AG10803 (cell line): ENCODE measurements around the gene PCK1.

Experiments used
- DNase-seq: peaks from one replicate; pipeline ENCODE4 v3.0.0; 2010; ENCODE audit warnings: low read depth
- H3K4me3 ChIP-seq: 2 replicates; pipeline ENCODE4 v1.5.1; 2011; ENCODE audit warnings: mild to moderate bottlenecking, low read length, control low read depth
- TF ChIP-seq, protein P1 (sequence below): conservative IDR thresholded peaks from 2 replicates; pipeline ENCODE4 v1.5.1; 2011; ENCODE audit warnings: mild to moderate bottlenecking, low read length, control low read depth, inconsistent platforms

Gene PCK1

DNA sequence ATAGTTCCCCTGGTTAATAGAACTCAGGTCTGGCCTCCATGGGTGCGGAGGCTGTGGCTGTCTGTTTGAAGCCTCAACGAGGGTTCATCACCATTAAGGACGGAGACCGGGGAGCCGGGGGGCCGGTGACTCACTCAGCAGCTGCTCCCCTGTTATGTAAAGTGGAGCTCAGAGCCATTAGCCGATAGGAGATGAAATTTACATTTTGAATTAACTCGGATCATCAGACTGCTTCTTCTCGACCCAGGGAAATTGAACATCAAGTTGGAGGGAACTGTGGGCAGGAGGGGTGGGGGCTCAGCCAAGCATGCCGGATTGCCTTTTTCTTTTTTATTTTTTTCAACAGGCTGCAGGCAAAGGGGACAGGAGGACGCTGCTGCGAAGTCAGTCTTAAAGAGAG, 12.3 kb downstream of the PCK1 start:
- TF ChIP-seq, protein P1, sequence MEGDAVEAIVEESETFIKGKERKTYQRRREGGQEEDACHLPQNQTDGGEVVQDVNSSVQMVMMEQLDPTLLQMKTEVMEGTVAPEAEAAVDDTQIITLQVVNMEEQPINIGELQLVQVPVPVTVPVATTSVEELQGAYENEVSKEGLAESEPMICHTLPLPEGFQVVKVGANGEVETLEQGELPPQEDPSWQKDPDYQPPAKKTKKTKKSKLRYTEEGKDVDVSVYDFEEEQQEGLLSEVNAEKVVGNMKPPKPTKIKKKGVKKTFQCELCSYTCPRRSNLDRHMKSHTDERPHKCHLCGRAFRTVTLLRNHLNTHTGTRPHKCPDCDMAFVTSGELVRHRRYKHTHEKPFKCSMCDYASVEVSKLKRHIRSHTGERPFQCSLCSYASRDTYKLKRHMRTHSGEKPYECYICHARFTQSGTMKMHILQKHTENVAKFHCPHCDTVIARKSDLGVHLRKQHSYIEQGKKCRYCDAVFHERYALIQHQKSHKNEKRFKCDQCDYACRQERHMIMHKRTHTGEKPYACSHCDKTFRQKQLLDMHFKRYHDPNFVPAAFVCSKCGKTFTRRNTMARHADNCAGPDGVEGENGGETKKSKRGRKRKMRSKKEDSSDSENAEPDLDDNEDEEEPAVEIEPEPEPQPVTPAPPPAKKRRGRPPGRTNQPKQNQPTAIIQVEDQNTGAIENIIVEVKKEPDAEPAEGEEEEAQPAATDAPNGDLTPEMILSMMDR, result no peak
- DNase-seq, result no peak
- no peak overlapping the region for H3K4me3 ChIP-seq

- TF ChIP-seq, protein P1, result no peak
- no peak overlapping the region for H3K4me3 ChIP-seq
- DNase-seq, result no peak
Measured at GRCh38 chr20:57573894-57574293, 13.0 kb downstream of the PCK1 start.

GRCh38 chr20:57574954-57575353, 14.0 kb downstream of the PCK1 start:
- DNase-seq, result no peak
- TF ChIP-seq, protein P1, result no peak
- H3K4me3 ChIP-seq, result no peak overlapping the region

GRCh38 chr20:57576002-57576401, 15.1 kb downstream of the PCK1 start:
- DNase-seq, result no peak
- TF ChIP-seq, protein P1, result no peak

DNA sequence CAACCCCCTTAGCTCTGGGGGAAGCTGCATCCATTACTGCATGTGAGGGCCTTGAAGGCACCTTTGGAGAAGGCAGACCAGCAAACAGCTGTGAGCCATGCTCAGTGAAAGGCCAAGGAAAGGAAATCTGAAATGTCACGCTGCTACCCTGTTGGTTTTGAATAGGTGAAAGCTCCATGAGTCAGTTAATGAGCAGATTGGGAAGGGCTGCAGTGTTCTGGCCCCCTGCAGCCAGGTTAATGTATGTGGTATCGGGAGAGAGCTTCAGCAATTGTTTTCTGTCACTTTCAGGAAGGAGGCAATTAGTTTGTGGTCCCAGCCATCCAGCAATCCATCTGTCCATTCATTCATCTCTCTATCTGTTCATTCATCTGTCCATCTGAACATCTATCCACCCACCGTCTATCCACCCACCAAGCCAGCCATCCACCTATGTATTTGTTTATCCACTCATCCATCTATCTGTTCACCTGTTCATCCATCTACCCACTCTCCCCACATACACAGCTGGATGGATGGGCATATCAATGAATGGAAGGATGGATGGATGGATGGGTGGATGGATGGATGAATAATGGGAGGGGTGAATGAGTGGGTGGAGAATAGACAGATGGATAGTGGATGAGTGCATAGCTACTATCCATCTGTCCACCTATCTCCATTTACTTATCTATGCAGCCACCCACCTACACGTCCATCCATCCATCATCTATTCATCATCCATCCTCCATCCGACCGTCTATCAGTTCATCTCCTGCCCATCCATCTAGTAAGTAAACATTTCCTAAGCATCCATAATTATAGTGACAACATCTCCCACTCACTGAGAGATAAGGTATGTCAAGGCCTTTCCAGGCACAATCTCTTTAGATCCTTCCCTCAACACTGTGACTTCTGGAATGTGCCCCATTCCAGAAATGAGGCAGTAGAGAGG, 16.0 kb downstream of the PCK1 start:
- H3K4me3 ChIP-seq, result no peak overlapping the region
- DNase-seq, result no peak
- TF ChIP-seq, protein P1, result no peak

More at GRCh38 chr20:57576002-57576401, 15.1 kb downstream of the PCK1 start:
- H3K4me3 ChIP-seq, result no peak overlapping the region

DNA sequence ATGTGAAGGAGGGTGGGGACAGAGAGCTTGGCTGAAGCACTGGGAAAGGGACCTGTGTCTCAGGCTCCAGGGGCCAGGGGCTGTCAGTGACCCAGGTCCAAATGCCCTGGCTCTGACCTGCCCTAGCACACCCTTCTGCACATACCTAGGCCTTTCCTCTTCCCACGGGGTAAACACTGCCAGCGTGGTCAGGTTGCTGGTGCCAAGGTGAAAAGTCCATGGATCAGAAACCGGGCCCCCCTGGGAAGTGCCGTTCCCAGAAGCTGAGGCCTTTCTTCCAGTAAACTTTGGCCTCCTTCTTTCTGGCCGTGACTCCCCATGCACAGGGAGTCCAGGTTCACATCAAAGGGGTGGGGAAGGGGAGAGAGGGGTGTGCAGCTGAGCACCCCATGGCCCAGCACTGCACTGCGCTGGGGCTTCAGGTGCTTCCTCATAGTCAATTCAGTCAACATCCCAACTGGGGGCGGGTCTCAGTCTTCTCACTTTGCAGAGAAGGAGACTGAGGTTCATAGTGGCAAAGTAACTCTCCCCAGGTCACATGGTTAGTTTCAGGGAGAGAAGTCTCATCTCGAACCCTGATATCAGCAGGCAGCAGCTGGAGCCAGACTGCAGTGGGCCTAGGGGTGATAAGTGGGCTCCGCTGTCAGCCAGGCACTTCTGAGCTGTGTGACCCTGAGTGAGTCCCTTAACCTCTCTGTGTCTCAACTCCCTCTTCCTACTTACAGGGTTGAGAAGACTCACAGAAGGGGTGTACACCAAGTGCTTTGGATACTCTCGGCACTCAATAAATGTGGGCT, 17.0 kb downstream of the PCK1 start:
- H3K4me3 ChIP-seq, result no peak overlapping the region
- TF ChIP-seq, protein P1, result no peak
- no peak for DNase-seq
